ENCODE results near the gene P3H4. TPM values are rescaled to one million over a fixed set of nuclear protein-coding genes. Genes with fewer than 3 reads are reported as not detected.

Gene P3H4
- total and polyA plus RNA-seq, 4 donors = 18.8 to 39.2 (median 31.5) TPM

DNA sequence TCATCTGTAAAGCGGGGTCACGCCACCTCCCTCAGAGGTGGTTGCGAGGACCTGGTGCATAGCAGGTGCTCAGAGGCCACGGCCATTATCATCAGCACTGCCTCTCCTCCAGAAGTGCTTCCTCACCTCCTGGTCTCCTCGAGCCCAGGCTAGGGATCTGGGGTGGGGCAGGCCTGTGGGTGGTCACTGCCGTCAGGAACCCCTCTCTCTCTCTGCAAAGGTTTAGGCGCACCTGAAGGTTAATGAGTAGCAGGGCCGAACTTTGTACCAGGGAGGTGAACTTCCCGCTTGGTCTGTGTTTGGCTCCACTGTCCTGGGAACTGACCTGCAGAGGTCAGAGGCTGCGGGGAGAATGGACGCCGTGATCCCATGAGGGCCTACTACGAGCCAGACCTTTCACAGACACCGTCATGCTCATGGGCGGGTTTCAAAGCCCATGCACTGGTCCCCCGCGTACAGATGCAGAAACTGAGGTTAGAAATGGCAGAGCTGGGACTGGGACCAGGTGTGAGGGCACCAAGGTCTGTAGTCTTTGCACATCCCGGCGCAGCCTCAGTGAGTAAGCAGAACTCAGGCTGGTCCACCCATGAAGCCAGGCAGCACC lies 39.1 kb downstream of the P3H4 start:
- Histone ChIP-seq H3K9me3 (ENCODE audit: control insufficient read depth, insufficient read depth, low read length) (no peaks in the 10 kb centered on the region), H3K27ac (ENCODE audit: low read depth, low read length) (no peak overlapping the region), H3K36me3 (ENCODE audit: control insufficient read depth, insufficient read depth, low read length) (peaks cover 70% of the 10 kb centered on the region)

GRCh38 chr17:41772218-41772585 lies 39.5 kb downstream of the P3H4 start:
- no peak for DNase-seq (ENCODE audit: low read depth in 4 of 6, low spot score in 6 of 6)
- Histone ChIP-seq H3K9me3 (ENCODE audit: control insufficient read depth, insufficient read depth, low read length) (no peaks in the 10 kb centered on the region), H3K36me3 (ENCODE audit: control insufficient read depth, insufficient read depth, low read length) (peaks cover 71% of the 10 kb centered on the region), H3K4me3 (ENCODE audit: low read depth, low read length) (no peak overlapping the region), H3K4me1 (ENCODE audit: control insufficient read depth, insufficient read depth, low read length) (peaks cover 34% of the 10 kb centered on the region), H3K27ac (ENCODE audit: low read depth, low read length) (no peak overlapping the region), H3K27me3 (ENCODE audit: control insufficient read depth, insufficient read depth, low read length) (no peaks in the 10 kb centered on the region)
- 88% methylated on average over 4 of the region's 4 CpGs for WGBS (ENCODE audit: insufficient coverage)

More for the DNA sequence above, 39.1 kb downstream of the P3H4 start:
- Histone ChIP-seq H3K4me3 (ENCODE audit: low read depth, low read length) (no peak overlapping the region), H3K4me1 (ENCODE audit: control insufficient read depth, insufficient read depth, low read length) (peaks cover 39% of the 10 kb centered on the region), H3K27me3 (ENCODE audit: control insufficient read depth, insufficient read depth, low read length) (no peaks in the 10 kb centered on the region)
- DNase-seq (ENCODE audit: low read depth in 4 of 6, low spot score in 6 of 6) = no peak
- 92% methylated on average over 17 of the region's 19 CpGs for WGBS (ENCODE audit: insufficient coverage)

GRCh38 chr17:41771389-41772206 lies 40.2 kb downstream of the P3H4 start:
- Histone ChIP-seq H3K9me3 (ENCODE audit: control insufficient read depth, insufficient read depth, low read length) (no peaks in the 10 kb centered on the region), H3K27me3 (ENCODE audit: control insufficient read depth, insufficient read depth, low read length) (no peaks in the 10 kb centered on the region), H3K4me1 (ENCODE audit: control insufficient read depth, insufficient read depth, low read length) (peaks cover 29% of the 10 kb centered on the region), H3K36me3 (ENCODE audit: control insufficient read depth, insufficient read depth, low read length) (peaks cover 69% of the 10 kb centered on the region), H3K4me3 (ENCODE audit: low read depth, low read length) (no peak overlapping the region), H3K27ac (ENCODE audit: low read depth, low read length) (no peak overlapping the region)
- no peak for DNase-seq (ENCODE audit: low read depth in 4 of 6, low spot score in 6 of 6)
- WGBS (ENCODE audit: insufficient coverage) = 90% methylated on average over 15 of the region's 17 CpGs

GRCh38 chr17:41769985-41770384 lies 41.8 kb downstream of the P3H4 start:
- no peak overlapping the region for H3K4me3 ChIP-seq (ENCODE audit: low read depth, low read length)
- 93% methylated on average over 2 of the region's 3 CpGs for whole genome bisulfite sequencing (ENCODE audit: insufficient coverage)
- H3K4me1 ChIP-seq (ENCODE audit: control insufficient read depth, insufficient read depth, low read length) = peaks cover 13% of the 10 kb centered on the region
- no peak for DNase-seq (ENCODE audit: low read depth in 4 of 6, low spot score in 6 of 6)
- H3K9me3 ChIP-seq (ENCODE audit: control insufficient read depth, insufficient read depth, low read length) = no peaks in the 10 kb centered on the region
- H3K27ac ChIP-seq (ENCODE audit: low read depth, low read length) = no peak overlapping the region
- no peaks in the 10 kb centered on the region for H3K27me3 ChIP-seq (ENCODE audit: control insufficient read depth, insufficient read depth, low read length)
- H3K36me3 ChIP-seq (ENCODE audit: control insufficient read depth, insufficient read depth, low read length) = peaks cover 73% of the 10 kb centered on the region

DNA sequence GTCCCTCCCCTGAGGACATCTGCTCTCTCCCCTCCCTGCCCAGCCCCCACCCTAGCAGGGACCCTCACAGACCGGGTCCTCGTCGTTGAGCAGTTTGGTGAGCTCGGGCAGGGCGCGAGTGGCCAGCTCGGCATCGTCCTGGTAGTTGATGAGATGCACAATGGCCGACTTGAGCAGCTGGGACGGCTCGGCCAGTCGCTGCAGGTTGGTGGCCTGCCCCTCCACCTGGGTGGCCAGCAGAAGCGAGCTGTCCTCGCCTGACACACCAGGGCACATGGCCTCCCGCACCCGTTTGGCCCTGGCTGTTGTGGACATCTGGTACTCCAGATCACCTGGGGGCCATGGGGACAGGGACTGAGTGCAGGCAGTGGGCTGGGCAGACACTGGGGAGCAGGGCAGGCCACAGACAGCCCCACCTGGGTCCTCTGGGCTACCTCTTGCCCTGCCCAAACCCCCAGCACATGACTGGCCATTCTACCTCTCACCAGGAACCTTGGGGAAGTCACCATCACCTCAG lies 42.3 kb downstream of the P3H4 start:
- peaks cover 79% of the 10 kb centered on the region for H3K36me3 ChIP-seq (ENCODE audit: control insufficient read depth, insufficient read depth, low read length)
- H3K4me3 ChIP-seq (ENCODE audit: low read depth, low read length) = no peak overlapping the region
- H3K27ac ChIP-seq (ENCODE audit: low read depth, low read length) = no peak overlapping the region
- 81% methylated on average over 16 of the region's 16 CpGs for WGBS (ENCODE audit: insufficient coverage)
- no peaks in the 10 kb centered on the region for H3K9me3 ChIP-seq (ENCODE audit: control insufficient read depth, insufficient read depth, low read length)
- no peaks in the 10 kb centered on the region for H3K27me3 ChIP-seq (ENCODE audit: control insufficient read depth, insufficient read depth, low read length)
- peaks cover 12% of the 10 kb centered on the region for H3K4me1 ChIP-seq (ENCODE audit: control insufficient read depth, insufficient read depth, low read length)
- DNase-seq (ENCODE audit: low read depth in 4 of 6, low spot score in 6 of 6) = no peak

- Histone ChIP-seq H3K36me3 (ENCODE audit: control insufficient read depth, insufficient read depth, low read length) (peaks cover 84% of the 10 kb centered on the region), H3K4me3 (ENCODE audit: low read depth, low read length) (no peak overlapping the region), H3K27ac (ENCODE audit: low read depth, low read length) (no peak overlapping the region), H3K4me1 (ENCODE audit: control insufficient read depth, insufficient read depth, low read length) (peaks cover 10% of the 10 kb centered on the region), H3K27me3 (ENCODE audit: control insufficient read depth, insufficient read depth, low read length) (no peaks in the 10 kb centered on the region), H3K9me3 (ENCODE audit: control insufficient read depth, insufficient read depth, low read length) (no peaks in the 10 kb centered on the region)
- 91% methylated on average over 21 of the region's 23 CpGs for WGBS (ENCODE audit: insufficient coverage)
- no peak for DNase-seq (ENCODE audit: low read depth in 4 of 6, low spot score in 6 of 6)
Observed at GRCh38 chr17:41768682-41769288, 43.0 kb downstream of the P3H4 start.

DNA sequence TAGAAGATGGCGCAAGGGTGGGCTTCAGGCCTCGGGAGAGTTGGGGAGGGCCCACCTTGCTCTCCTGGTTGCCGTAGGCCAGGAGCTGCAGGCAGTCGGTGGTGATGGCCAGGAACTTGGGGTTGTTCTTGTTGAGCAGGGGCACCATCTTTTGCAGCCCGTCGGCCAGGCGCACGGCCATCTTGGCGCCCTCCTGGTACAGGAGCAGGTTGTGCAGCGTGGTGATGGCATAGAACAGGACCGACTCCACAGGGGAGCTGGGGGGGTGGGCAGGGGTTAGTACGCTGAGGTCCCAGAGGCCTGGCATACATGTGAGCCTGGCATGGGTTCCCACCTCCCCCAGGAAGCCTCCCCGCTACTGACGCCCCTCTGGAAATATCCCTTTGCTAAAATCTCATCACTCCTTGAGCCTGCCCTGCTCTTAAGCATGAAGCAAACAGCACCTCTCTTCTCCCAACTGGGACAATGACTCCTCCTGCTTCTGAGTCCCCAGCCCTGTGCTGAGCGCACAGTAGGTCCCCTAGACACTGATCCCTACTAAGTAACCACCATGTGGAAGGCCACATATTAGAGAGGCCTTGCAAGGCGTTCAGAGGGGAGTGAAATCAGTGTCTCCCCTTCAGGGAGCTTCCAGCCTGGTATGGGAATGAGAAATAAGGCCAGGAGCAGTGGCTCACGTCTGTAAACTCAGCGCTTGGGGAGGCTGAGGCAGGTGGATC lies 44.3 kb downstream of the P3H4 start:
- Histone ChIP-seq H3K27me3 (ENCODE audit: control insufficient read depth, insufficient read depth, low read length) (no peaks in the 10 kb centered on the region), H3K36me3 (ENCODE audit: control insufficient read depth, insufficient read depth, low read length) (peaks cover 90% of the 10 kb centered on the region), H3K4me1 (ENCODE audit: control insufficient read depth, insufficient read depth, low read length) (no peaks in the 10 kb centered on the region), H3K27ac (ENCODE audit: low read depth, low read length) (no peak overlapping the region), H3K4me3 (ENCODE audit: low read depth, low read length) (no peak overlapping the region), H3K9me3 (ENCODE audit: control insufficient read depth, insufficient read depth, low read length) (no peaks in the 10 kb centered on the region)
- DNase-seq (ENCODE audit: low read depth in 4 of 6, low spot score in 6 of 6) = no peak
- 93% methylated on average over 12 of the region's 18 CpGs for WGBS (ENCODE audit: insufficient coverage)

DNA sequence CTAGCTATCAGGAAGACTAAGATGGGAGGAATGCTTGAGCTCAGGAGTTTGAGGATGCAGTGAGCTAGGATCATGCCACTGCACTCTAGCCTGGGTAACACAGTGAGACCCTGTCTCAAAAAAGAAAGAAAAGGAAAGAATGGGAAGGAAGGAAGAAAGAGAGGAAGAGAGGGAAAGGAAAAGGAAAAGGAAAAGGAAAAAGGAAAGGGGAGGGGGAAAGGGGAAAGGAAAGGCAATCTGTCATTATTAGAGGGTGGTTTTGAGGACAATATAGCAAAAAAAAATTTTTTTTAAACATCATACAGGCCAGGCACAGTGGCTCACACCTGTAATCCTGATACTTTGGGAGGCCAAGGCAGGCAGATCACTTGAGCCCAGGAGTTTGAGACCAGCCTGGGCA lies 45.6 kb downstream of the P3H4 start:
- Histone ChIP-seq H3K36me3 (ENCODE audit: control insufficient read depth, insufficient read depth, low read length) (peaks cover 88% of the 10 kb centered on the region), H3K9me3 (ENCODE audit: control insufficient read depth, insufficient read depth, low read length) (no peaks in the 10 kb centered on the region), H3K27me3 (ENCODE audit: control insufficient read depth, insufficient read depth, low read length) (no peaks in the 10 kb centered on the region), H3K4me1 (ENCODE audit: control insufficient read depth, insufficient read depth, low read length) (no peaks in the 10 kb centered on the region), H3K4me3 (ENCODE audit: low read depth, low read length) (no peak overlapping the region), H3K27ac (ENCODE audit: low read depth, low read length) (no peak overlapping the region)
- no peak for DNase-seq (ENCODE audit: low read depth in 4 of 6, low spot score in 6 of 6)

- H3K9me3 ChIP-seq (ENCODE audit: control insufficient read depth, insufficient read depth, low read length) = no peaks in the 10 kb centered on the region
- no peak for DNase-seq (ENCODE audit: low read depth in 4 of 6, low spot score in 6 of 6)
- 92% methylated on average over 5 of the region's 8 CpGs for WGBS (ENCODE audit: insufficient coverage)
- no peaks in the 10 kb centered on the region for H3K27me3 ChIP-seq (ENCODE audit: control insufficient read depth, insufficient read depth, low read length)
- H3K27ac ChIP-seq (ENCODE audit: low read depth, low read length) = no peak overlapping the region
- H3K4me3 ChIP-seq (ENCODE audit: low read depth, low read length) = no peak overlapping the region
- peaks cover 80% of the 10 kb centered on the region for H3K36me3 ChIP-seq (ENCODE audit: control insufficient read depth, insufficient read depth, low read length)
- peaks cover 4% of the 10 kb centered on the region for H3K4me1 ChIP-seq (ENCODE audit: control insufficient read depth, insufficient read depth, low read length)
Observed at GRCh38 chr17:41763327-41763726, 48.4 kb downstream of the P3H4 start.

Measured in spinal cord (tissue), 10 donors.